Neural cell (in vitro differentiated cells): ENCODE results near the gene GFER.

Experiments
- CTCF ChIP-seq: fragments of 450-650 bp; IDR thresholded peaks from 2 replicates; pipeline ENCODE4 v1.5.1; 2014; ENCODE audit warnings: antibody characterized with exemption, mild to moderate bottlenecking, moderate library complexity; ENCODE audit not compliant: poor library complexity, severe bottlenecking
- EP300 ChIP-seq: fragments of 450-650 bp; conservative IDR thresholded peaks from 2 replicates; pipeline ENCODE4 v1.6.1; 2014; ENCODE audit warnings: antibody characterized with exemption, mild to moderate bottlenecking, moderate library complexity; ENCODE audit not compliant: poor library complexity, severe bottlenecking
- POLR2AphosphoS5 ChIP-seq: IDR thresholded peaks from 2 replicates; pipeline ENCODE4 v1.6.1; 2012
- TAF1 ChIP-seq: IDR thresholded peaks from 2 replicates; pipeline ENCODE4 v1.6.1; 2012; ENCODE audit warnings: low read depth

- no peak for TF ChIP-seq POLR2AphosphoS5
- no peak for TF ChIP-seq CTCF
- no peak for TF ChIP-seq EP300
- no peak for TF ChIP-seq TAF1
Observed at GRCh38 chr16:1979271-1980029, 4.5 kb upstream of the GFER start.
